ENCODE measurements around the gene KIF4A.
"Not testable (repeated sequence)": the region's sequence is repeated elsewhere in the genome, so short reads cannot be mapped to it uniquely, and the experiment has no call there.

DNA sequence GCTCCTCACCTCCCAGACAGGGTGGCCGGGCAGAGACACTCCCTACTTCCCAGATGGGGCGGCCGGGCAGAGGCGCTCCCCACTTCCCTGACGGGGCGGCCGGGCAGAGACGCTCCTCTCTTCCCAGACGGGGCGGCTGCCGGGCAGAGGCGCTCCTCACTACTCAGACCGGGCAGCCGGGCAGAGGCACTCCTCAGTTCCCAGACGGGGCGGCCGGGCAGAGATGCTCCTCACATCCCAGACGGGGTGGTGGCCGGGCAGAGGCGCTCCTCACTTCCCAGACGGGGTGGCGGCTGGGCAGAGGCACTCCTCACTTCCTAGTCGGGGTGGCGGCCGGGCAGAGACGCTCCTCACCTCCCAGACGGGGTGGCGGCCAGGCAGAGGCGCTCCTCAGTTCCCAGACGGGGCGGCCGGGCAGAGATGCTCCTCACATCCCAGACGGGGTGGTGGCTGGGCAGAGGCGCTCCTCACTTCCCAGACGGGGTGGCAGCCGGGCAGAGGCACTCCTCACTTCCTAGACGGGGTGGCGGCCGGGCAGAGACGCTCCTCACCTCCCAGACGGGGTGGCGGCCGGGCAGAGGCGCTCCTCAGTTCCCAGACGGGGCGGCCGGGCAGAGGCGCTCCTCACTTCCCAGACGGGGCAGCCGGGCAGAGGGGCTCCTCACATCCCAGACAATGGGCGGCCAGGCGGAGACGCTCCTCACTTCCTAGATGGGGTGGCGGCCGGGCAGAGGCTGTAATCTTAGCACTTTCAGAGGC, 59.6 kb downstream of the KIF4A start:
- not testable (repeated sequence) for TF ChIP-seq HMGXB4 (CRISPR knock-in tag; IDR thresholded peaks at IDR 0.05); TEAD1 (CRISPR knock-in tag; IDR thresholded peaks at IDR 0.05); ZNF423 (CRISPR knock-in tag; IDR thresholded peaks at IDR 0.05); SP1 (CRISPR knock-in tag; conservative IDR thresholded peaks at IDR 0.05); GABPB1 (CRISPR knock-in tag; IDR thresholded peaks at IDR 0.05); E2F1 (CRISPR knock-in tag; IDR thresholded peaks at IDR 0.05); MAX (CRISPR knock-in tag; IDR thresholded peaks at IDR 0.05); ZBTB43 (CRISPR knock-in tag; IDR thresholded peaks at IDR 0.05); USF2 (CRISPR knock-in tag; IDR thresholded peaks at IDR 0.05); PREB (CRISPR knock-in tag; IDR thresholded peaks at IDR 0.05; ENCODE audit: borderline replicate concordance); CREB1 (CRISPR knock-in tag; IDR thresholded peaks at IDR 0.05); FOXP1 (CRISPR knock-in tag; IDR thresholded peaks at IDR 0.05; ENCODE audit: borderline replicate concordance)
- TF ChIP-seq, protein P1, sequence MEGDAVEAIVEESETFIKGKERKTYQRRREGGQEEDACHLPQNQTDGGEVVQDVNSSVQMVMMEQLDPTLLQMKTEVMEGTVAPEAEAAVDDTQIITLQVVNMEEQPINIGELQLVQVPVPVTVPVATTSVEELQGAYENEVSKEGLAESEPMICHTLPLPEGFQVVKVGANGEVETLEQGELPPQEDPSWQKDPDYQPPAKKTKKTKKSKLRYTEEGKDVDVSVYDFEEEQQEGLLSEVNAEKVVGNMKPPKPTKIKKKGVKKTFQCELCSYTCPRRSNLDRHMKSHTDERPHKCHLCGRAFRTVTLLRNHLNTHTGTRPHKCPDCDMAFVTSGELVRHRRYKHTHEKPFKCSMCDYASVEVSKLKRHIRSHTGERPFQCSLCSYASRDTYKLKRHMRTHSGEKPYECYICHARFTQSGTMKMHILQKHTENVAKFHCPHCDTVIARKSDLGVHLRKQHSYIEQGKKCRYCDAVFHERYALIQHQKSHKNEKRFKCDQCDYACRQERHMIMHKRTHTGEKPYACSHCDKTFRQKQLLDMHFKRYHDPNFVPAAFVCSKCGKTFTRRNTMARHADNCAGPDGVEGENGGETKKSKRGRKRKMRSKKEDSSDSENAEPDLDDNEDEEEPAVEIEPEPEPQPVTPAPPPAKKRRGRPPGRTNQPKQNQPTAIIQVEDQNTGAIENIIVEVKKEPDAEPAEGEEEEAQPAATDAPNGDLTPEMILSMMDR (IDR thresholded peaks at IDR 0.05) = not testable (repeated sequence)
- TF ChIP-seq, protein P2, sequence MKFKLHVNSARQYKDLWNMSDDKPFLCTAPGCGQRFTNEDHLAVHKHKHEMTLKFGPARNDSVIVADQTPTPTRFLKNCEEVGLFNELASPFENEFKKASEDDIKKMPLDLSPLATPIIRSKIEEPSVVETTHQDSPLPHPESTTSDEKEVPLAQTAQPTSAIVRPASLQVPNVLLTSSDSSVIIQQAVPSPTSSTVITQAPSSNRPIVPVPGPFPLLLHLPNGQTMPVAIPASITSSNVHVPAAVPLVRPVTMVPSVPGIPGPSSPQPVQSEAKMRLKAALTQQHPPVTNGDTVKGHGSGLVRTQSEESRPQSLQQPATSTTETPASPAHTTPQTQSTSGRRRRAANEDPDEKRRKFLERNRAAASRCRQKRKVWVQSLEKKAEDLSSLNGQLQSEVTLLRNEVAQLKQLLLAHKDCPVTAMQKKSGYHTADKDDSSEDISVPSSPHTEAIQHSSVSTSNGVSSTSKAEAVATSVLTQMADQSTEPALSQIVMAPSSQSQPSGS (CRISPR knock-in tag; IDR thresholded peaks at IDR 0.05; ENCODE audit: borderline replicate concordance, low read depth) = not testable (repeated sequence)
